Stimulated activated CD8-positive, alpha-beta memory T cell treated with anti-CD3 and anti-CD28 coated beads, Interleukin-15, amount 100 ng/mL, for 48 hours (primary cell): ENCODE results near the gene NACC2.
"Not testable (repeated sequence)": the region's sequence is repeated elsewhere in the genome, so short reads cannot be mapped to it uniquely, and the experiment has no call there.

ENCODE experiments used
- DNase-seq, 2 donors: peaks; one replicate each; pipeline ENCODE4 v3.0.0-alpha.2; 2020; ENCODE audit warnings: low read depth in 2 of 2

Gene NACC2

DNA sequence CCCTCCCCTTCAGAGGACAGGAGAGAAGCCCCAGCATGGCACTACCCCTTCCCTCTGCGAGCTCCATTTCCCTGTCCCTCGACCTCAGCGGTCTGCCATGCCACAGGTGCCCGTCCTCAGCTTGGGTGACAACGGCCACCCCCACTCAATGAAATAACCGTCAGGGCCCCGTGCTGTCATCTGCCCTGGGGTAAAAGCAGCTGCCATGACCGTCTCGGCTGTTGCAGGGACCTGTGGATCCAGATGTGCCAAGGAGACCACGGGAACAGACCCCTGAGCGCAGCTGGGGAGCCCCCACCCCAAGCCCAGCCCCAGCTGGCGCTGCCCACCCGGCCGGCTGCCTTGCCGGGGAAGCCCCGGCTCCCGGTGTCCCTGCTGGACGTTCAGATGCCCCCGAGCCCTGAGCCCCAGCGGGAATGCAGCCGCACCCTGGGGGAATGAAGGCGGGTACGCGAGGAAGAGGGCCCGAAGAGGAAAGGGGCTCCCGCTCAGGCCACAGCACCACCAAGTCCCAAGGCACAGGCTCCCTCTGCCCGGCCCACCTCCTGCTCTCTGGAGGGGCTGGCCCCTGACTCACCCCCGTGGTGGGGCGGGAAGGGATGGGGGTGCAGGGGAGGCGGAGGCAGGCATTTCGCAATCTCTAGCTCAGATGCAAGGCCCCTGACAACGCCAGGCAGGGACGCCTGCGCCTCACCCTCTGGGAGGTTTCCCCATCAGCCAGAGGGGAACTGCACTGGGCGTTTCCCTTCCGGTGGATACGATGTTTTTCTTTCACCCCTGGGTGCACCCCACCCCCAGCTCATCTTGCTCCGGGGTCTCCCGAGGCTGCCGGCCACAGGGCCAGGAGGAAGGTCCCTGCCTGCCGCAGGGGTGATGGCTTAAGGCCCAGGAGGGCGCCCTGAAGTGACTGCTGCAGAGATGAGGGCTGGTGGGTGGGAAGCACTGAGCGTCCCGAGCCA, 49.2 kb downstream of the NACC2 start:
- no peak for DNase-seq

DNA sequence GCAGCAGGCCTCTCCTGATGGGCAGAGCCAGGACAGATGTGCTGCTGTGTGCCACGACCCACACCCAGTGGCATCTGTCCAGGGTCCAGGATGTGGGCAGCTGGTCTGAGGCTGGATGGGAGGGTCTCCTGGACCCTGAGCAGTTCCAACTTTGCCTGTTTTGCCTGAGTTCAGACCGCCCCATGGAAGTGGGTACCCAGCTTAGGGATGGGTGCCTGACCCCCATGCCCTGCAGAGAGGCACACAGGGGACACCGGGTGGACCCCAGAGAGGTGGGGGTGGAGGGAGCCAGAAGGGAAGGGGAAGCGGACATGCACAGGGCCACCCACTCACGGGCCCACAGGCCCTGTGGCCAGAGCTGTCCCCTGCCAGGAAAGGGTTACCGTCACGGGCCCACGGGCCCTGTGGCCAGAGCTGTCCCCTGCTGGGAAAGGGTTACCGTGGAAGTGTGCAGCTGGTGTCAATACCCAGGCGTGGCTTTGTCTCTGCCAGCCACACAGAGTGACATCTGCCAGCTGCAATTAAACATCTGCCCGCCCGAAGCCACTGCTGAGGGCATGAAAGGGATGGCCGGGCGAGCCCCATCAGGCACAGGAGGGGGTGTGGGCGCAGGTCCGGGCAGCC, 50.0 kb downstream of the NACC2 start:
- no peak for DNase-seq

- no peak for DNase-seq
These were observed 50.7 kb downstream of the NACC2 start for GRCh38 chr9:136044207-136044970.

- no peak for DNase-seq
These were observed 51.6 kb downstream of the NACC2 start for GRCh38 chr9:136043441-136043991.

GRCh38 chr9:136042541-136042940, 52.5 kb downstream of the NACC2 start:
- no peak for DNase-seq

- DNase-seq, result not testable (repeated sequence)
These were observed 54.2 kb downstream of the NACC2 start for GRCh38 chr9:136040848-136041247.

GRCh38 chr9:136039488-136039887, 55.6 kb downstream of the NACC2 start:
- no peak for DNase-seq

DNA sequence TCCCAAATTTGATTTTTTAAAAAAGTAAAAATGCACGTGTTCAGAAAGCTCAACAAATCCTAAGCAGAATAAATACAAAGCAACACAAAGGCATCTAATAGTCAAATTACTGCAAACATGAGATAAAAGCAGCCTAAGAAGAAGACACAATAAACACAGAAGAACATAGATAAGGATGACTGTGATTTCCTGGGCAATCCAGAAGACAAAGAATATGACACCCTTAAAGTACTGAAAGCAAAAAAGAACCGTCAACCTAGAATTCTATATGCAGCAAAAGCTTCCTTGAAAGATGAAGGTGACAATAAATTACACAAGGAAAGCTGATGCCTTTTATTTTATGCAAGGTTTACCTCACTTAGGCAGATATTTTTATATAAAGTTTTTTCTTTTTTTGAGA, 58.2 kb downstream of the NACC2 start:
- DNase-seq, result no peak

GRCh38 chr9:136036050-136036449, 59.0 kb downstream of the NACC2 start:
- DNase-seq, result no peak

DNA sequence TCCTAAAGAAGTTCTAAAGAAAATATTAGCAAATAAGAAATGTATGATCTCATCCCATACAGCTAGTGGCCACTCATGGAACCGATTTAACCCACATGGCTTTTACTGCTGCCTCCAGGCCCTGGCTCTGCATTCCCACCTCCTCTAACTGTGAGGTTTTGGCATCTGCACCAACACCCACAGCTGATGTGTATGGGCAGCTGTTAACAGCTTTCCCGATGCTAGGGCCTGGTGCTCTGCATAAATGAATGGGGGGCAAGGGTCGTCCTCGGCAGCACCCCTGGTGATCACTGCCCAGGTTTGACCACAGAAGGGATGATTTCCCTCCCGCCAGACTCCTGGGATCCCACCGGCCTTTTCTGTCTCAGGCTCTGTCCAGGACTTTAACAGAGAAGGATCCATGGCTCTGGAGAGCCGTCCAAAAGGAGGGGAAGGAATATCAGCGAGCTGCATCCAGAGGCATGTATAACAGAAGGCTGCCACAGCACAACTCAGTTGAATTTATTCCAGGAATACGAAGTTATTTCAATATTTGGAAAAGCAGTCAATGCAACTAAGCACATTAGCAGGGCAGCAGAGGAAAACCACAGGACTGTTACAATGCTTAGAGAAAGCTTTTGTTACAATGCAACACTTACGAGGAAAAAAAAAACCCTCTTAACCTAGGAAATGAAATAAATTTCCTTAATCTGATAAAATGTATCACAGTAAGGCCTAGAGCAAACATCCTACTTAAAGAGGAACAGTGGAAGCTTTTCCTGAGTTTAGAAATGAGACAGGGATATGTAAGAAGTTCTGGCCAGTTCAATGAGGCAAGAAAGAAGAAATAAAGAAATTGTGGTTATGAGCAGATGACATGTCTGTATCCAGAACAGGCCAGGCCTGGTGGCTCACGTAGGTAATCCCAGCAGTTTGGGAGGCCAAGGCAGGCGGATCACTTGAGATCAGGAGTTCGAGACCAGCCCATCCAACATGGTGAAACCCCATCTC, 63.1 kb downstream of the NACC2 start:
- DNase-seq, result no peak

GRCh38 chr9:136031094-136031493, 64.0 kb downstream of the NACC2 start:
- DNase-seq, result no peak

GRCh38 chr9:136029556-136029955, 65.5 kb downstream of the NACC2 start:
- no peak for DNase-seq

GRCh38 chr9:136028760-136029470, 66.2 kb downstream of the NACC2 start:
- no peak for DNase-seq

DNA sequence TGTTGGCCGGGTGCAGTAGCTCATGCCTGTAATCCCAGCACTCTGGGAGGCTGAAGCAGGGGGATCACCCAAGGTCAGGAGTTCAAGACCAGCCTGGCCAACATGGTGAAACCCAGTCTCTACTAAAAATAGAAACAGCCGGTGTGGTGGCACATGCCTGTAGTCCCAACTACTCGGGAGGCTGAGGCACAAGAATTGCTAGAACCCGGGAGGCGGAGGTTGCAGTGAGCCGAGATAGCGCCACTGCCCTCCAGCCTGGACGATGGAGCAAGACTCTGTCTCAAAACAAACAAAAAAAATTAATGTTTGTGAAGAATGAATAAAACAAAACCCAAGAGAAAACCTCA, 68.2 kb downstream of the NACC2 start:
- DNase-seq, result not testable (repeated sequence)

- no peak for DNase-seq
These were observed 68.7 kb downstream of the NACC2 start for GRCh38 chr9:136026266-136026942.

DNA sequence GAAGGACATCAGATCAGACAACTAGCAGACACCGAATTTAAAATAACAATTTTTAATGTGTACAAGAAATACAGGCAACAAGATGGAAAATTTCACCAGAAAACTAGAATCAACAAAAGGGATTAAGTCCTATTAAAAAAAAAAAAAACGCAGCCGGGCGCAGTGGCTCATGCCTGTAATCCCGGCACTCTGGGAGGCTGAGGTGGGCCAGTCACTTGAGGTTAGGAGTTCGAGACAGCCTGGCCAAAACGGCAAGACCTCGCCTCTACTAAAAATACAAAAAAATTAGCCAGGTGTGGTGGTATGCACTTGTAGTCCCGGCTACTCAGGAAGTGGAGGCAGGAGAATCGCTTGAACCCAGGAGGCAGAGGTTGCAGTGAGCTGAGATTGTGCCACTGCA, 69.6 kb downstream of the NACC2 start:
- DNase-seq, result no peak

- DNase-seq, result no peak
These were observed 70.3 kb downstream of the NACC2 start for GRCh38 chr9:136024696-136025316.

- DNase-seq, result no peak
These were observed 70.8 kb downstream of the NACC2 start for GRCh38 chr9:136024286-136024685.
